HEK293 (cell line): ENCODE results near the gene ENDOV.

Experiments
- CTCF ChIP-seq: fragments of 450-650 bp; formaldehyde crosslinking; IDR thresholded peaks from 2 replicates; pipeline ENCODE4 v1.5.1; 2016; ENCODE audit warnings: missing biosample characterization, missing genetic modification characterization
- ZNF175 ChIP-seq: fragments of 450-650 bp; formaldehyde crosslinking; IDR thresholded peaks from 2 replicates; pipeline ENCODE4 v1.5.1; 2016; ENCODE audit warnings: missing biosample characterization, missing genetic modification characterization
- ZNF777 ChIP-seq: fragments of 450-650 bp; formaldehyde crosslinking; IDR thresholded peaks from 2 replicates; pipeline ENCODE4 v1.5.1; 2017; ENCODE audit warnings: missing biosample characterization, missing genetic modification characterization, borderline replicate concordance
- ZNF791 ChIP-seq: fragments of 450-650 bp; formaldehyde crosslinking; IDR thresholded peaks from 2 replicates; pipeline ENCODE4 v1.5.1; 2016; ENCODE audit warnings: missing biosample characterization, missing genetic modification characterization

- no peak for TF ChIP-seq CTCF (tag by site-specific recombination)
- TF ChIP-seq ZNF777 (tag by site-specific recombination) = no peak
- no peak for TF ChIP-seq ZNF791 (tag by site-specific recombination)
- TF ChIP-seq ZNF175 = no peak
Measured at GRCh38 chr17:80474961-80475909, 60.3 kb downstream of the ENDOV start.
